Loucy (cell line): Measurements from ENCODE around the gene ASTN2.

Experiments
- H2AFZ ChIP-seq: fragments of 200-600 bp; sonication (generic); 2 replicates; pipeline ENCODE4 v1.6.0; 2016; ENCODE audit warnings: antibody characterized with exemption, mild to moderate bottlenecking, low read length, moderate library complexity
- H3F3A ChIP-seq: fragments of 200-600 bp; 2 replicates; pipeline ENCODE4 v1.6.0; 2016; ENCODE audit warnings: antibody characterized with exemption, low read depth, mild to moderate bottlenecking
- H3K27me3 ChIP-seq: fragments of 200-600 bp; sonication (generic); 2 replicates; pipeline ENCODE4 v1.6.1; 2014; ENCODE audit warnings: low read length, mild to moderate bottlenecking; ENCODE audit not compliant: insufficient read depth, poor library complexity, severe bottlenecking
- H3K36me3 ChIP-seq: fragments of 200-600 bp; sonication (generic); 2 replicates; pipeline ENCODE4 v1.6.1; 2016; ENCODE audit warnings: low read length; ENCODE audit not compliant: insufficient read depth
- H3K4me1 ChIP-seq: fragments of 200-600 bp; sonication (generic); 2 replicates; pipeline ENCODE4 v1.5.1; 2014; ENCODE audit warnings: low read length, mild to moderate bottlenecking; ENCODE audit not compliant: insufficient read depth, poor library complexity, severe bottlenecking
- H3K4me2 ChIP-seq: fragments of 200-600 bp; sonication (generic); 2 replicates; pipeline ENCODE4 v1.6.0; 2014; ENCODE audit warnings: antibody characterized with exemption, low read length, low read depth, mild to moderate bottlenecking; ENCODE audit not compliant: poor library complexity, severe bottlenecking
- H3K4me3 ChIP-seq: fragments of 200-600 bp; sonication (generic); 2 replicates; pipeline ENCODE4 v1.5.1; 2014; ENCODE audit warnings: low read length, mild to moderate bottlenecking, mixed read lengths; ENCODE audit not compliant: poor library complexity, severe bottlenecking
- H3K79me2 ChIP-seq: fragments of 200-600 bp; sonication (generic); 2 replicates; pipeline ENCODE4 v1.6.1; 2014; ENCODE audit warnings: low read length; ENCODE audit not compliant: insufficient read depth
- H3K9ac ChIP-seq: fragments of 200-600 bp; sonication (generic); 2 replicates; pipeline ENCODE4 v1.6.0; 2014; ENCODE audit warnings: mild to moderate bottlenecking, low read depth, low read length, moderate library complexity; ENCODE audit not compliant: poor library complexity, severe bottlenecking
- H3K9me2 ChIP-seq: fragments of 200-600 bp; sonication (generic); replicated peaks from 2 replicates; pipeline ENCODE4 v1.6.1; 2016; ENCODE audit warnings: low read depth, low read length, mixed read lengths
- H3K9me3 ChIP-seq: fragments of 200-600 bp; sonication (generic); 2 replicates; pipeline ENCODE4 v1.6.1; 2014; ENCODE audit warnings: mild to moderate bottlenecking, antibody characterized with exemption, low read length, low read depth; ENCODE audit not compliant: insufficient read depth
- H4K20me1 ChIP-seq: fragments of 200-600 bp; sonication (generic); 2 replicates; pipeline ENCODE4 v1.6.0; 2014; ENCODE audit warnings: antibody characterized with exemption, low read length, mild to moderate bottlenecking; ENCODE audit not compliant: insufficient read depth, poor library complexity, severe bottlenecking
- CTCF ChIP-seq: fragments of 200-600 bp; sonication (generic); conservative IDR thresholded peaks from 2 replicates; pipeline ENCODE4 v1.5.1; 2014; ENCODE audit warnings: mild to moderate bottlenecking, antibody characterized with exemption, low read length
- EZH2phosphoT487 ChIP-seq: fragments of 200-600 bp; IDR thresholded peaks from 2 replicates; pipeline ENCODE4 v1.6.1; 2018; ENCODE audit warnings: antibody characterized with exemption, mild to moderate bottlenecking, moderate library complexity, borderline replicate concordance

Gene ASTN2

GRCh38 chr9:116467740-116468351, 947.0 kb downstream of the ASTN2 start:
- Histone ChIP-seq H3F3A (no peaks in the 10 kb centered on the region), H2AFZ (no peak overlapping the region), H3K4me1 (no peaks in the 10 kb centered on the region), H3K4me2 (no peak overlapping the region), H3K27me3 (no peaks in the 10 kb centered on the region), H3K4me3 (no peak overlapping the region), H3K79me2 (no peaks in the 10 kb centered on the region), H3K9me3 (no peaks in the 10 kb centered on the region), H3K9ac (no peak overlapping the region), H4K20me1 (no peaks in the 10 kb centered on the region), H3K36me3 (no peaks in the 10 kb centered on the region), H3K9me2 (no peaks in the 10 kb centered on the region)
- TF ChIP-seq CTCF (no peak), EZH2phosphoT487 (no peak)

- no peaks in the 10 kb centered on the region for H4K20me1 ChIP-seq
- no peak for TF ChIP-seq EZH2phosphoT487
- no peak for TF ChIP-seq CTCF
- no peak overlapping the region for H2AFZ ChIP-seq
- H3K4me2 ChIP-seq, result no peak overlapping the region
- no peaks in the 10 kb centered on the region for H3K9me3 ChIP-seq
- H3K27me3 ChIP-seq, result no peaks in the 10 kb centered on the region
- no peaks in the 10 kb centered on the region for H3K9me2 ChIP-seq
- H3K4me3 ChIP-seq, result no peak overlapping the region
- H3K79me2 ChIP-seq, result no peaks in the 10 kb centered on the region
- no peaks in the 10 kb centered on the region for H3F3A ChIP-seq
- no peaks in the 10 kb centered on the region for H3K36me3 ChIP-seq
- no peak overlapping the region for H3K9ac ChIP-seq
- H3K4me1 ChIP-seq, result no peaks in the 10 kb centered on the region
These were observed 948.3 kb downstream of the ASTN2 start for GRCh38 chr9:116466271-116467235.

GRCh38 chr9:116465576-116466270, 949.1 kb downstream of the ASTN2 start:
- Histone ChIP-seq H2AFZ (no peak overlapping the region), H3K4me3 (no peak overlapping the region)
- TF ChIP-seq CTCF (no peak), EZH2phosphoT487 (no peak)

More at GRCh38 chr9:116465576-116466270, 949.1 kb downstream of the ASTN2 start:
- H3F3A ChIP-seq, result no peaks in the 10 kb centered on the region
- H3K4me1 ChIP-seq, result no peaks in the 10 kb centered on the region
- no peak overlapping the region for H3K4me2 ChIP-seq
- H3K36me3 ChIP-seq, result no peaks in the 10 kb centered on the region
- H4K20me1 ChIP-seq, result no peaks in the 10 kb centered on the region
- no peak overlapping the region for H3K9ac ChIP-seq
- no peaks in the 10 kb centered on the region for H3K9me3 ChIP-seq
- no peaks in the 10 kb centered on the region for H3K79me2 ChIP-seq
- no peaks in the 10 kb centered on the region for H3K27me3 ChIP-seq
- no peaks in the 10 kb centered on the region for H3K9me2 ChIP-seq
